Measurements from ENCODE around the gene SLC25A31.

SLC25A31 gene

GRCh38 chr4:127698789-127699200 lies 31.4 kb upstream of the SLC25A31 start:
- no peak overlapping the region for H2BK15ac ChIP-seq (ENCODE audit: low read length)
- H3K9me3 ChIP-seq (replicated peaks in 1 of 2; ENCODE audit: control insufficient read depth in 2 of 2, insufficient read depth in 1 of 2, low read depth in 1 of 2, low read length in 2 of 2) = no peaks in the 10 kb centered on the region
- no peak overlapping the region for H4K8ac ChIP-seq (ENCODE audit: low read depth, low read length)
- H2BK12ac ChIP-seq (ENCODE audit: low read length) = no peak overlapping the region
- peaks cover 2 to 17% of the 10 kb centered on the region in 2 donors for H3K36me3 ChIP-seq (replicated peaks in 1 of 2; ENCODE audit: control insufficient read depth in 2 of 2, insufficient read depth in 2 of 2, low read length in 2 of 2)
- H2AK5ac ChIP-seq (ENCODE audit: low read depth, low read length) = no peak overlapping the region
- peak overlapping the region; percentile 64 for H2AFZ ChIP-seq (ENCODE audit: low read length)
- H4K91ac ChIP-seq (ENCODE audit: low read depth, low read length, poor library complexity) = no peak overlapping the region
- no peaks in the 10 kb centered on the region for H3K27me3 ChIP-seq (ENCODE audit: control insufficient read depth in 3 of 3, insufficient read depth in 3 of 3, low read depth in 1 of 3, low read length in 3 of 3)
- H3K4me1 ChIP-seq (ENCODE audit: control insufficient read depth in 2 of 2, insufficient read depth in 1 of 2, low read depth in 1 of 2, low read length in 2 of 2) = peaks cover 0 to 6% of the 10 kb centered on the region in 2 donors
- no peak overlapping the region for H3K4ac ChIP-seq (ENCODE audit: low read length)
- no peak overlapping the region for H3K27ac ChIP-seq (replicated peaks; ENCODE audit: low read length)
- WGBS, 2 donors (ENCODE audit: extremely low coverage in 2 of 2, insufficient read length in 2 of 2, insufficient replicate concordance in 1 of 2) = no CpG with 5 or more reads among the region's 4 CpGs
- no peaks in the 10 kb centered on the region for H3K79me1 ChIP-seq (ENCODE audit: low read depth, low read length)
- no peak overlapping the region for H3K18ac ChIP-seq (ENCODE audit: low read length)
- no peak overlapping the region for H3K4me3 ChIP-seq (ENCODE audit: low read length in 2 of 2)
- H2BK5ac ChIP-seq (ENCODE audit: low read length) = no peak overlapping the region
- H3K9ac ChIP-seq (ENCODE audit: low read depth, low read length, poor library complexity) = no peak overlapping the region
- DNase-seq (ENCODE audit: low spot score) = no peak
- H3K4me2 ChIP-seq (ENCODE audit: insufficient read depth, low read length, poor library complexity, severe bottlenecking) = no peak overlapping the region
- no peak overlapping the region for H3K23ac ChIP-seq (ENCODE audit: low read depth, low read length, poor library complexity)
- no peak overlapping the region for H2BK120ac ChIP-seq (ENCODE audit: low read depth, low read length)
- no peak overlapping the region for H3K14ac ChIP-seq (ENCODE audit: low read length)

- Histone ChIP-seq H2BK120ac (ENCODE audit: low read depth, low read length) (no peak overlapping the region), H3K79me1 (ENCODE audit: low read depth, low read length) (no peaks in the 10 kb centered on the region), H3K27ac (replicated peaks; ENCODE audit: low read length) (peak overlapping the region; percentile 50), H3K4me3 (ENCODE audit: low read length in 2 of 2) (no peak overlapping the region), H3K18ac (ENCODE audit: low read length) (no peak overlapping the region), H3K9ac (ENCODE audit: low read depth, low read length, poor library complexity) (no peak overlapping the region), H4K91ac (ENCODE audit: low read depth, low read length, poor library complexity) (no peak overlapping the region), H2BK15ac (ENCODE audit: low read length) (no peak overlapping the region), H2BK5ac (ENCODE audit: low read length) (no peak overlapping the region), H3K36me3 (replicated peaks in 1 of 2; ENCODE audit: control insufficient read depth in 2 of 2, insufficient read depth in 2 of 2, low read length in 2 of 2) (peaks cover 13 to 78% of the 10 kb centered on the region in 2 donors), H3K4me1 (ENCODE audit: control insufficient read depth in 2 of 2, insufficient read depth in 1 of 2, low read depth in 1 of 2, low read length in 2 of 2) (peaks cover 0 to 3% of the 10 kb centered on the region in 2 donors), H2BK12ac (ENCODE audit: low read length) (no peak overlapping the region), H3K9me3 (replicated peaks in 1 of 2; ENCODE audit: control insufficient read depth in 2 of 2, insufficient read depth in 1 of 2, low read depth in 1 of 2, low read length in 2 of 2) (peaks cover 4 to 17% of the 10 kb centered on the region in 2 donors), H2AK5ac (ENCODE audit: low read depth, low read length) (no peak overlapping the region), H3K4ac (ENCODE audit: low read length) (no peak overlapping the region), H3K27me3 (ENCODE audit: control insufficient read depth in 3 of 3, insufficient read depth in 3 of 3, low read depth in 1 of 3, low read length in 3 of 3) (no peaks in the 10 kb centered on the region), H2AFZ (ENCODE audit: low read length) (no peak overlapping the region), H4K8ac (ENCODE audit: low read depth, low read length) (no peak overlapping the region), H3K23ac (ENCODE audit: low read depth, low read length, poor library complexity) (no peak overlapping the region), H3K14ac (ENCODE audit: low read length) (no peak overlapping the region), H3K4me2 (ENCODE audit: insufficient read depth, low read length, poor library complexity, severe bottlenecking) (no peak overlapping the region)
- DNase-seq (ENCODE audit: low spot score) = no peak
- no CpG with 5 or more reads among the region's 5 CpGs for WGBS, 2 donors (ENCODE audit: extremely low coverage in 2 of 2, insufficient read length in 2 of 2, insufficient replicate concordance in 1 of 2)
These were observed 21.2 kb upstream of the SLC25A31 start for GRCh38 chr4:127708985-127709384.

GRCh38 chr4:127709456-127709855 lies 20.7 kb upstream of the SLC25A31 start:
- Histone ChIP-seq H2AK5ac (ENCODE audit: low read depth, low read length) (no peak overlapping the region), H3K27me3 (ENCODE audit: control insufficient read depth in 3 of 3, insufficient read depth in 3 of 3, low read depth in 1 of 3, low read length in 3 of 3) (no peaks in the 10 kb centered on the region), H2BK15ac (ENCODE audit: low read length) (no peak overlapping the region), H2BK12ac (ENCODE audit: low read length) (no peak overlapping the region), H3K4me3 (ENCODE audit: low read length in 2 of 2) (no peak overlapping the region), H3K9ac (ENCODE audit: low read depth, low read length, poor library complexity) (no peak overlapping the region), H3K27ac (replicated peaks; ENCODE audit: low read length) (no peak overlapping the region), H2BK120ac (ENCODE audit: low read depth, low read length) (no peak overlapping the region), H3K4ac (ENCODE audit: low read length) (no peak overlapping the region), H4K8ac (ENCODE audit: low read depth, low read length) (no peak overlapping the region), H2BK5ac (ENCODE audit: low read length) (no peak overlapping the region), H3K18ac (ENCODE audit: low read length) (no peak overlapping the region), H3K4me1 (ENCODE audit: control insufficient read depth in 2 of 2, insufficient read depth in 1 of 2, low read depth in 1 of 2, low read length in 2 of 2) (peaks cover 1 to 3% of the 10 kb centered on the region in 2 donors), H4K91ac (ENCODE audit: low read depth, low read length, poor library complexity) (no peak overlapping the region), H3K79me1 (ENCODE audit: low read depth, low read length) (no peaks in the 10 kb centered on the region), H2AFZ (ENCODE audit: low read length) (no peak overlapping the region), H3K36me3 (replicated peaks in 1 of 2; ENCODE audit: control insufficient read depth in 2 of 2, insufficient read depth in 2 of 2, low read length in 2 of 2) (peaks cover 13 to 77% of the 10 kb centered on the region in 2 donors), H3K23ac (ENCODE audit: low read depth, low read length, poor library complexity) (no peak overlapping the region), H3K9me3 (replicated peaks in 1 of 2; ENCODE audit: control insufficient read depth in 2 of 2, insufficient read depth in 1 of 2, low read depth in 1 of 2, low read length in 2 of 2) (peaks cover 4 to 17% of the 10 kb centered on the region in 2 donors), H3K4me2 (ENCODE audit: insufficient read depth, low read length, poor library complexity, severe bottlenecking) (no peak overlapping the region), H3K14ac (ENCODE audit: low read length) (no peak overlapping the region)
- DNase-seq (ENCODE audit: low spot score) = no peak
- no CpG with 5 or more reads among the region's 3 CpGs for WGBS, 2 donors (ENCODE audit: extremely low coverage in 2 of 2, insufficient read length in 2 of 2, insufficient replicate concordance in 1 of 2)

- H3K14ac ChIP-seq (ENCODE audit: low read length) = no peak overlapping the region
- H3K27me3 ChIP-seq (ENCODE audit: control insufficient read depth in 3 of 3, insufficient read depth in 3 of 3, low read depth in 1 of 3, low read length in 3 of 3) = no peaks in the 10 kb centered on the region
- no peak overlapping the region for H3K4me3 ChIP-seq (ENCODE audit: low read length in 2 of 2)
- peaks cover 0 to 1% of the 10 kb centered on the region in 2 donors for H3K4me1 ChIP-seq (ENCODE audit: control insufficient read depth in 2 of 2, insufficient read depth in 1 of 2, low read depth in 1 of 2, low read length in 2 of 2)
- no peak overlapping the region for H2BK15ac ChIP-seq (ENCODE audit: low read length)
- no peaks in the 10 kb centered on the region for H3K9me3 ChIP-seq (replicated peaks in 1 of 2; ENCODE audit: control insufficient read depth in 2 of 2, insufficient read depth in 1 of 2, low read depth in 1 of 2, low read length in 2 of 2)
- no peak for DNase-seq (ENCODE audit: low spot score)
- H3K36me3 ChIP-seq (replicated peaks in 1 of 2; ENCODE audit: control insufficient read depth in 2 of 2, insufficient read depth in 2 of 2, low read length in 2 of 2) = no peaks in the 10 kb centered on the region
- no peaks in the 10 kb centered on the region for H3K79me1 ChIP-seq (ENCODE audit: low read depth, low read length)
- no peak overlapping the region for H2BK12ac ChIP-seq (ENCODE audit: low read length)
- no peak overlapping the region for H3K4me2 ChIP-seq (ENCODE audit: insufficient read depth, low read length, poor library complexity, severe bottlenecking)
- H2AFZ ChIP-seq (ENCODE audit: low read length) = no peak overlapping the region
- H3K23ac ChIP-seq (ENCODE audit: low read depth, low read length, poor library complexity) = no peak overlapping the region
- WGBS, 2 donors (ENCODE audit: extremely low coverage in 2 of 2, insufficient read length in 2 of 2, insufficient replicate concordance in 1 of 2) = no CpG with 5 or more reads among the region's 19 CpGs
- H2BK5ac ChIP-seq (ENCODE audit: low read length) = no peak overlapping the region
- no peak overlapping the region for H2AK5ac ChIP-seq (ENCODE audit: low read depth, low read length)
- H3K27ac ChIP-seq (replicated peaks; ENCODE audit: low read length) = no peak overlapping the region
- H4K91ac ChIP-seq (ENCODE audit: low read depth, low read length, poor library complexity) = no peak overlapping the region
- H3K18ac ChIP-seq (ENCODE audit: low read length) = no peak overlapping the region
- H4K8ac ChIP-seq (ENCODE audit: low read depth, low read length) = no peak overlapping the region
- H3K9ac ChIP-seq (ENCODE audit: low read depth, low read length, poor library complexity) = no peak overlapping the region
- H3K4ac ChIP-seq (ENCODE audit: low read length) = no peak overlapping the region
- no peak overlapping the region for H2BK120ac ChIP-seq (ENCODE audit: low read depth, low read length)
These were observed 1.2 kb downstream of the SLC25A31 start for GRCh38 chr4:127731406-127731805.
